ENCODE results near the gene RPS6KA5. TPM values are rescaled to one million over a fixed set of nuclear protein-coding genes. Genes with fewer than 3 reads are reported as not detected.
"Not testable (repeated sequence)": the region's sequence is repeated elsewhere in the genome, so short reads cannot be mapped to it uniquely, and the experiment has no call there.

The RPS6KA5 gene
- total RNA-seq, 2 experiments from 2014 or later = 42.1 to 44.8 TPM

- DNase-seq = no peak
- CTCF ChIA-PET = interaction anchor here (1.0 kb wide), 1 partner anchor 49 kb away, joined by 4 read pairs; no protein-coding TSS in a partner anchor
- Mint-ChIP-seq H3K27me3 (no peaks in the 10 kb centered on the region), H3K9me3 (peaks cover 31% of the 10 kb centered on the region), H3K4me3 (no peak overlapping the region), H3K36me3 (ENCODE audit: low read depth) (peaks cover 73% of the 10 kb centered on the region), H3K27ac (no peak overlapping the region), H3K4me1 (no peaks in the 10 kb centered on the region)
- POLR2A ChIA-PET = no interaction called here
These were observed 120.0 kb downstream of the RPS6KA5 start for GRCh38 chr14:90940318-90940962.

- POLR2A ChIA-PET, H3K4me3 Mint-ChIP-seq, DNase-seq, H3K27me3 Mint-ChIP-seq, H3K27ac Mint-ChIP-seq, H3K4me1 Mint-ChIP-seq: not testable (repeated sequence)
- CTCF ChIA-PET = interaction anchor here (1.0 kb wide), 1 partner anchor 48 kb away, joined by 4 read pairs; no protein-coding TSS in a partner anchor
- peaks cover 31% of the 10 kb centered on the region for H3K9me3 Mint-ChIP-seq
- H3K36me3 Mint-ChIP-seq (ENCODE audit: low read depth) = peaks cover 68% of the 10 kb centered on the region
These were observed 121.1 kb downstream of the RPS6KA5 start for GRCh38 chr14:90939252-90939795.

GRCh38 chr14:90938615-90939014, 121.8 kb downstream of the RPS6KA5 start:
- H3K4me3 Mint-ChIP-seq = no peak overlapping the region
- no peak for DNase-seq
- H3K4me1 Mint-ChIP-seq = no peaks in the 10 kb centered on the region
- peaks cover 31% of the 10 kb centered on the region for H3K9me3 Mint-ChIP-seq
- no peaks in the 10 kb centered on the region for H3K27me3 Mint-ChIP-seq
- no peak overlapping the region for H3K27ac Mint-ChIP-seq
- POLR2A ChIA-PET = no interaction called here
- CTCF ChIA-PET = no interaction called here
- H3K36me3 Mint-ChIP-seq (ENCODE audit: low read depth) = peaks cover 64% of the 10 kb centered on the region

GRCh38 chr14:90936757-90937440, 123.5 kb downstream of the RPS6KA5 start:
- Mint-ChIP-seq H3K9me3 (peaks cover 31% of the 10 kb centered on the region), H3K4me3 (no peak overlapping the region), H3K27ac (no peak overlapping the region), H3K36me3 (ENCODE audit: low read depth) (peaks cover 52% of the 10 kb centered on the region), H3K4me1 (no peaks in the 10 kb centered on the region), H3K27me3 (no peaks in the 10 kb centered on the region)
- ChIA-PET POLR2A (no interaction called here), CTCF (no interaction called here)
- DNase-seq = no peak

- ChIA-PET POLR2A (no interaction called here), CTCF (interaction anchor here (1.2 kb wide), 1 partner anchor 10 kb away, joined by 4 read pairs; no protein-coding TSS in a partner anchor)
- peaks cover 37% of the 10 kb centered on the region for H3K36me3 Mint-ChIP-seq (ENCODE audit: low read depth)
- no peaks in the 10 kb centered on the region for H3K27me3 Mint-ChIP-seq
- no peak overlapping the region for H3K4me3 Mint-ChIP-seq
- no peaks in the 10 kb centered on the region for H3K9me3 Mint-ChIP-seq
- H3K27ac Mint-ChIP-seq = no peak overlapping the region
- DNase-seq = no peak
- no peaks in the 10 kb centered on the region for H3K4me1 Mint-ChIP-seq
These were observed 135.7 kb downstream of the RPS6KA5 start for GRCh38 chr14:90924621-90925340.

GRCh38 chr14:90922141-90922540, 138.3 kb downstream of the RPS6KA5 start:
- Mint-ChIP-seq H3K27ac (no peak overlapping the region), H3K4me3 (no peak overlapping the region), H3K9me3 (no peaks in the 10 kb centered on the region), H3K27me3 (no peaks in the 10 kb centered on the region), H3K36me3 (ENCODE audit: low read depth) (peaks cover 56% of the 10 kb centered on the region), H3K4me1 (no peaks in the 10 kb centered on the region)
- ChIA-PET POLR2A (no interaction called here), CTCF (interaction anchor here (0.5 to 1.4 kb wide), 2 partner anchors 19 to 228 kb away, joined by 3 read pairs; no protein-coding TSS in a partner anchor)
- DNase-seq = no peak

- peaks cover 57% of the 10 kb centered on the region for H3K36me3 Mint-ChIP-seq (ENCODE audit: low read depth)
- ChIA-PET CTCF (interaction anchor here (0.8 kb wide), 1 partner anchor 262 kb away, joined by 4 read pairs; no protein-coding TSS in a partner anchor), POLR2A (no interaction called here)
These were observed 149.3 kb downstream of the RPS6KA5 start for GRCh38 chr14:90911121-90911520.

GRCh38 chr14:90907178-90907577, 153.3 kb downstream of the RPS6KA5 start:
- ChIA-PET CTCF (no interaction called here), POLR2A (no interaction called here)
- peaks cover 49% of the 10 kb centered on the region for H3K36me3 Mint-ChIP-seq (ENCODE audit: low read depth)
- no peak overlapping the region for H3K4me3 Mint-ChIP-seq
- DNase-seq = no peak
- H3K27me3 Mint-ChIP-seq = no peaks in the 10 kb centered on the region
- H3K9me3 Mint-ChIP-seq = no peaks in the 10 kb centered on the region
- no peak overlapping the region for H3K27ac Mint-ChIP-seq
- H3K4me1 Mint-ChIP-seq = peaks cover 33% of the 10 kb centered on the region

More at GRCh38 chr14:90911121-90911520, 149.3 kb downstream of the RPS6KA5 start:
- H3K27ac Mint-ChIP-seq = peak overlapping the region; percentile 7
- no peak for DNase-seq
- no peaks in the 10 kb centered on the region for H3K9me3 Mint-ChIP-seq
- H3K4me1 Mint-ChIP-seq = peaks cover 22% of the 10 kb centered on the region
- H3K4me3 Mint-ChIP-seq = no peak overlapping the region
- H3K27me3 Mint-ChIP-seq = no peaks in the 10 kb centered on the region

- no peak overlapping the region for H3K4me3 Mint-ChIP-seq
These were observed 154.9 kb downstream of the RPS6KA5 start for GRCh38 chr14:90905531-90905930.

GRCh38 chr14:90903101-90903500, 157.3 kb downstream of the RPS6KA5 start:
- Mint-ChIP-seq H3K9me3 (no peaks in the 10 kb centered on the region), H3K27ac (no peak overlapping the region), H3K4me1 (peaks cover 26% of the 10 kb centered on the region), H3K36me3 (ENCODE audit: low read depth) (peaks cover 46% of the 10 kb centered on the region), H3K4me3 (no peak overlapping the region), H3K27me3 (no peaks in the 10 kb centered on the region)
- ChIA-PET POLR2A (no interaction called here), CTCF (interaction anchor here (0.6 to 2.8 kb wide), 20 partner anchors 8 to 274 kb away, joined by 3 to 21 read pairs (median 4); partner anchors contain the start of gene DGLUCY)
- peak; percentile 76 for DNase-seq

More at GRCh38 chr14:90905531-90905930, 154.9 kb downstream of the RPS6KA5 start:
- DNase-seq = no peak
- Mint-ChIP-seq H3K9me3 (no peaks in the 10 kb centered on the region), H3K36me3 (ENCODE audit: low read depth) (peaks cover 39% of the 10 kb centered on the region), H3K27me3 (no peaks in the 10 kb centered on the region), H3K27ac (no peak overlapping the region), H3K4me1 (peaks cover 33% of the 10 kb centered on the region)
- ChIA-PET POLR2A (no interaction called here), CTCF (interaction anchor here (1.2 to 1.7 kb wide), 2 partner anchors 9 to 272 kb away, joined by 3 to 7 read pairs; no protein-coding TSS in a partner anchor)

- peaks cover 44% of the 10 kb centered on the region for H3K36me3 Mint-ChIP-seq (ENCODE audit: low read depth)
- POLR2A ChIA-PET = no interaction called here
- no peaks in the 10 kb centered on the region for H3K9me3 Mint-ChIP-seq
- peaks cover 13% of the 10 kb centered on the region for H3K4me1 Mint-ChIP-seq
- CTCF ChIA-PET = interaction anchor here (2.8 kb wide), 1 partner anchor 272 kb away, joined by 21 read pairs; no protein-coding TSS in a partner anchor
- no peaks in the 10 kb centered on the region for H3K27me3 Mint-ChIP-seq
- H3K27ac Mint-ChIP-seq = no peak overlapping the region
- H3K4me3 Mint-ChIP-seq = no peak overlapping the region
- DNase-seq = no peak
These were observed 159.9 kb downstream of the RPS6KA5 start for GRCh38 chr14:90900476-90901083.

- CTCF ChIA-PET = interaction anchor here (1.2 kb wide), 1 partner anchor 8 kb away, joined by 3 read pairs; no protein-coding TSS in a partner anchor
These were observed 163.4 kb downstream of the RPS6KA5 start for GRCh38 chr14:90897022-90897421.

More at GRCh38 chr14:90897022-90897421, 163.4 kb downstream of the RPS6KA5 start:
- no peaks in the 10 kb centered on the region for H3K4me1 Mint-ChIP-seq
- no peak for DNase-seq
- POLR2A ChIA-PET = no interaction called here
- no peaks in the 10 kb centered on the region for H3K27me3 Mint-ChIP-seq
- no peak overlapping the region for H3K4me3 Mint-ChIP-seq
- no peaks in the 10 kb centered on the region for H3K9me3 Mint-ChIP-seq
- peaks cover 56% of the 10 kb centered on the region for H3K36me3 Mint-ChIP-seq (ENCODE audit: low read depth)
- H3K27ac Mint-ChIP-seq = no peak overlapping the region
